Right atrium auricular region (tissue), 2 donors: Measurements from ENCODE around the gene TNFRSF19. TPM values are rescaled to one million over a fixed set of nuclear protein-coding genes. Genes with fewer than 3 reads are reported as not detected.
A peak's percentile ranks its signal among the peaks of the same experiment; 100 is the strongest.

ENCODE experiments used
- DNase-seq: peaks from one replicate; pipeline ENCODE4 v3.0.0-alpha.2; 2019; ENCODE audit warnings: low spot score
- H3K27ac ChIP-seq, 2 donors: fragments of 200-600 bp; sonication (generic); 1 replicate in 1 of 2; 2 replicates in 1 of 2; pipeline ENCODE4 v1.5.1; 2016 to 2019
- H3K27me3 ChIP-seq, 2 donors: fragments of 200-600 bp; sonication (generic); one replicate each; pipeline versions ENCODE4 v1.5.1 to v1.6.0; 2017 to 2019
- H3K36me3 ChIP-seq: fragments of 200-600 bp; sonication (generic); one replicate; pipeline ENCODE4 v1.5.1; 2016
- H3K4me1 ChIP-seq, 2 donors: fragments of 200-600 bp; sonication (generic); one replicate each; pipeline versions ENCODE4 v1.5.1 to v1.6.0; 2017 to 2019
- H3K4me3 ChIP-seq, 2 donors: fragments of 200-600 bp; sonication (generic); 1 replicate in 1 of 2; 2 replicates in 1 of 2; pipeline ENCODE4 v1.5.1; 2017 to 2019; ENCODE audit warnings: mild to moderate bottlenecking in 1 of 2, moderate library complexity in 1 of 2
- H3K9me3 ChIP-seq, 2 donors: fragments of 200-600 bp; sonication (generic); one replicate each; pipeline ENCODE4 v1.5.1; 2019
- CTCF ChIP-seq, 2 donors: fragments of 200-600 bp; sonication (generic); IDR thresholded peaks; one replicate each; pipeline ENCODE4 v1.5.1; 2019; ENCODE audit warnings: antibody characterized with exemption in 2 of 2
- total RNA-seq, 2 donors: library from RNA; depleted of rRNA; stranded (reverse); fragments of >200 nt; gene quantifications; one replicate each; pipeline ENCODE4 v1.1.0, GENCODE V29; 2016

Gene TNFRSF19
- total RNA-seq, 2 donors from 2014 or later = 32.2 to 38.5 TPM

- DNase-seq = no peak
- Histone ChIP-seq H3K27ac (peak overlapping the region; percentile 70 to 86), H3K9me3 (no peaks in the 10 kb centered on the region), H3K27me3 (no peaks in the 10 kb centered on the region), H3K4me1 (peaks cover 0 to 4% of the 10 kb centered on the region in 2 donors), H3K4me3 (peak overlapping the region; percentile 46 to 48), H3K36me3 (no peaks in the 10 kb centered on the region)
- no peak for TF ChIP-seq CTCF (IDR thresholded peaks at IDR 0.05)
These were observed 1.2 kb downstream of the TNFRSF19 start for GRCh38 chr13:23571431-23571830.

GRCh38 chr13:23572836-23573235, 2.6 kb downstream of the TNFRSF19 start:
- Histone ChIP-seq H3K4me1 (peaks cover 0 to 11% of the 10 kb centered on the region in 2 donors), H3K36me3 (no peaks in the 10 kb centered on the region), H3K27me3 (no peaks in the 10 kb centered on the region), H3K27ac (peak overlapping the region; percentile 70 to 86), H3K9me3 (no peaks in the 10 kb centered on the region), H3K4me3 (peak overlapping the region; percentile 46 to 48)
- no peak for DNase-seq
- no peak for TF ChIP-seq CTCF (IDR thresholded peaks at IDR 0.05)

GRCh38 chr13:23574421-23575145, 4.4 kb downstream of the TNFRSF19 start:
- DNase-seq = no peak
- H3K27ac ChIP-seq = no peak overlapping the region
- no peaks in the 10 kb centered on the region for H3K36me3 ChIP-seq
- TF ChIP-seq CTCF (IDR thresholded peaks at IDR 0.05) = no peak
- H3K4me1 ChIP-seq = peaks cover 0 to 19% of the 10 kb centered on the region in 2 donors
- no peaks in the 10 kb centered on the region for H3K9me3 ChIP-seq
- H3K4me3 ChIP-seq = no peak overlapping the region
- no peaks in the 10 kb centered on the region for H3K27me3 ChIP-seq

- Histone ChIP-seq H3K36me3 (no peaks in the 10 kb centered on the region), H3K27me3 (no peaks in the 10 kb centered on the region), H3K27ac (no peak overlapping the region), H3K4me1 (peaks cover 0 to 19% of the 10 kb centered on the region in 2 donors), H3K9me3 (no peaks in the 10 kb centered on the region), H3K4me3 (no peak overlapping the region)
- TF ChIP-seq CTCF (IDR thresholded peaks at IDR 0.05) = no peak
- DNase-seq = no peak
These were observed 5.4 kb downstream of the TNFRSF19 start for GRCh38 chr13:23575632-23576031.

- TF ChIP-seq CTCF (IDR thresholded peaks at IDR 0.05) = peak in 1 of 2 donors; percentile 78
- H3K4me1 ChIP-seq = peaks cover 0 to 22% of the 10 kb centered on the region in 2 donors
- DNase-seq = peak; percentile 83
- H3K4me3 ChIP-seq = peak overlapping the region; percentile 64 to 96
- H3K27me3 ChIP-seq = no peaks in the 10 kb centered on the region
- no peaks in the 10 kb centered on the region for H3K9me3 ChIP-seq
- H3K27ac ChIP-seq = peak overlapping the region; percentile 94 to 95
- H3K36me3 ChIP-seq = no peaks in the 10 kb centered on the region
These were observed 8.3 kb downstream of the TNFRSF19 start for GRCh38 chr13:23578411-23579071.
